Vagina (tissue), 2 donors: ENCODE data around the gene TMTC3.

Experiments
- POLR2A ChIP-seq, 2 donors: fragments of 450-650 bp; IDR thresholded peaks; one replicate each; pipeline ENCODE4 v1.6.1; 2017; ENCODE audit warnings: antibody characterized with exemption in 2 of 2, mild to moderate bottlenecking in 2 of 2, moderate library complexity in 2 of 2
- POLR2AphosphoS5 ChIP-seq, 2 donors: sonication (generic); formaldehyde crosslinking; IDR thresholded peaks; one replicate each; pipeline ENCODE4 v1.9.0; 2017; ENCODE audit warnings: antibody characterized with exemption in 2 of 2, mild to moderate bottlenecking in 2 of 2, low read depth in 1 of 2; ENCODE audit not compliant: insufficient read depth in 1 of 2
- TF ChIP-seq, protein P1 (sequence below), 3 experiments: fragments of 450-650 bp in 2 of 3; fragments of 200-600 bp in 1 of 3; sonication (generic) in 1 of 3; IDR thresholded peaks; one replicate each; pipeline ENCODE4 v1.5.1; 2017 to 2019; ENCODE audit warnings: antibody characterized with exemption in 3 of 3, mild to moderate bottlenecking in 2 of 3, moderate library complexity in 2 of 3

DNA sequence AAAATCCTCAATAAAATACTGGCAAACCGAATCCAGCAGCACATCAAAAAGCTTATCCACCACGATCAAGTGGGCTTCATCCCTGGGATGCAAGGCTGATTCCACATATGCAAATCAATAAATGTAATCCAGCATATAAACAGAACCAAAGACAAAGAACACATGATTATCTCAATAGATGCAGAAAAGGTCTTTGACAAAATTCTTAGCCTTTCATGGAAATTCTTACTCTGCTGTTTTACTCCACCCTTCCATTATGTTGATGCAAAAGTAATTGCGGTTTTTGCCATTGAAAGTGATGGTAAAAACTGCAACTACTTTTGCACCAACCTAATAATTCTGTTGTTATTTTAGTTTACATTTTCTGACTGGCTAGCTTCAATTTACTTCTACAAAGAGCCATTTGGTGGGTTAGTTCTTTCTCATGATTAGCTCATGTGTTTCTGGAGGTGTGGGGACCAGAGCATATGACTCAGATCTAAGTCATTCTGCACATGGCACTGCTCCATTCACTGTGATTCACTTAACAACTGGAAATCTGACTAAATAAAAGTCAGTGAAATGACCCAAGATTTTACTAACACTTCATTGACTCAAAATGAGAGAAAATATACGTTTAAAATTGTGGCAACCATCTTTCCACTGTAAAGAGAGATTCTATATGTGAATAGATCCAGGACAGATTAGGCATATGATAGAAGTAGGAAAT, 99.9 kb downstream of the TMTC3 start:
- TF ChIP-seq, protein P1, sequence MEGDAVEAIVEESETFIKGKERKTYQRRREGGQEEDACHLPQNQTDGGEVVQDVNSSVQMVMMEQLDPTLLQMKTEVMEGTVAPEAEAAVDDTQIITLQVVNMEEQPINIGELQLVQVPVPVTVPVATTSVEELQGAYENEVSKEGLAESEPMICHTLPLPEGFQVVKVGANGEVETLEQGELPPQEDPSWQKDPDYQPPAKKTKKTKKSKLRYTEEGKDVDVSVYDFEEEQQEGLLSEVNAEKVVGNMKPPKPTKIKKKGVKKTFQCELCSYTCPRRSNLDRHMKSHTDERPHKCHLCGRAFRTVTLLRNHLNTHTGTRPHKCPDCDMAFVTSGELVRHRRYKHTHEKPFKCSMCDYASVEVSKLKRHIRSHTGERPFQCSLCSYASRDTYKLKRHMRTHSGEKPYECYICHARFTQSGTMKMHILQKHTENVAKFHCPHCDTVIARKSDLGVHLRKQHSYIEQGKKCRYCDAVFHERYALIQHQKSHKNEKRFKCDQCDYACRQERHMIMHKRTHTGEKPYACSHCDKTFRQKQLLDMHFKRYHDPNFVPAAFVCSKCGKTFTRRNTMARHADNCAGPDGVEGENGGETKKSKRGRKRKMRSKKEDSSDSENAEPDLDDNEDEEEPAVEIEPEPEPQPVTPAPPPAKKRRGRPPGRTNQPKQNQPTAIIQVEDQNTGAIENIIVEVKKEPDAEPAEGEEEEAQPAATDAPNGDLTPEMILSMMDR (IDR thresholded peaks at IDR 0.05), result no peak
- TF ChIP-seq POLR2A (IDR thresholded peaks at IDR 0.05), result no peak
- peak in 1 of 2 donors; percentile 23 for TF ChIP-seq POLR2AphosphoS5 (IDR thresholded peaks at IDR 0.05; ENCODE audit: insufficient read depth in 1 of 2, low read depth in 1 of 2)
